IMR-90 (cell line): Measurements from ENCODE around the gene GNRH2. TPM values are rescaled to one million over a fixed set of nuclear protein-coding genes. Genes with fewer than 3 reads are reported as not detected.

Experiments
- ATAC-seq: fragments of 200-7000 bp; cut with Tn5 transposase; 2 replicates; pipeline ENCODE4 v1.9.1; 2020; ENCODE audit warnings: low read depth, mild to moderate bottlenecking, moderate library complexity
- BruUV-seq: library from RNA; stranded (reverse); fragments of 400-500 nt; replicated peaks from 2 replicates; lab custom pipeline; 2021; lab: Mats Ljungman, UMichigan
- CTCF ChIA-PET: fragments of 300-600 bp; formaldehyde crosslinking; extraction: SDS; loops from one replicate; lab custom pipeline; 2021; ENCODE audit warnings: antibody characterized with exemption; lab: Yijun Ruan, JAX
- POLR2A ChIA-PET: fragments of 300-600 bp; sonication (Branson Sonifier 250); formaldehyde crosslinking; loops from one replicate; lab custom pipeline; 2022; ENCODE audit warnings: antibody characterized with exemption; ENCODE audit not compliant: unreplicated experiment; lab: Charles Lee
- DNase-seq: peaks from one replicate; pipeline ENCODE4 v3.0.0; 2013
- H2AFZ ChIP-seq: replicated peaks from 2 replicates; pipeline ENCODE3; 2013; ENCODE audit warnings: low read length, mild to moderate bottlenecking; ENCODE audit not compliant: poor library complexity
- H2AK5ac ChIP-seq: 2 replicates; pipeline ENCODE4 v1.6.1; 2013; ENCODE audit warnings: low read depth, low read length, inconsistent platforms
- H2AK9ac ChIP-seq: replicated peaks from 2 replicates; pipeline ENCODE3; 2013; ENCODE audit warnings: mild to moderate bottlenecking, low read depth, low read length, moderate library complexity; ENCODE audit not compliant: poor library complexity
- H2BK120ac ChIP-seq: 2 replicates; pipeline ENCODE4 v1.6.1; 2013; ENCODE audit warnings: low read depth, low read length, inconsistent platforms
- H2BK15ac ChIP-seq: 3 replicates; pipeline ENCODE4 v1.6.1; 2013; ENCODE audit warnings: low read depth, low read length, inconsistent platforms
- H2BK20ac ChIP-seq: 2 replicates; pipeline ENCODE4 v1.6.1; 2013; ENCODE audit warnings: low read depth, mild to moderate bottlenecking, inconsistent platforms, low read length, moderate library complexity
- H2BK5ac ChIP-seq: 2 replicates; pipeline ENCODE4 v1.6.1; 2013; ENCODE audit warnings: mild to moderate bottlenecking, low read depth, low read length, inconsistent platforms; ENCODE audit not compliant: poor library complexity, severe bottlenecking
- H3K14ac ChIP-seq: replicated peaks from 2 replicates; pipeline ENCODE4 v1.6.1; 2013; ENCODE audit warnings: low read depth, low read length, inconsistent platforms
- H3K18ac ChIP-seq: 2 replicates; pipeline ENCODE4 v1.6.1; 2013; ENCODE audit warnings: low read depth, low read length, control low read depth
- H3K23ac ChIP-seq: 2 replicates; pipeline ENCODE4 v1.6.1; 2013; ENCODE audit warnings: low read depth, low read length, inconsistent platforms
- H3K27ac ChIP-seq: 2 replicates; pipeline ENCODE4 v1.5.1; 2013; ENCODE audit warnings: mild to moderate bottlenecking, control low read depth, low read length; ENCODE audit not compliant: insufficient read depth
- H3K27me3 ChIP-seq: 2 replicates; pipeline ENCODE4 v1.6.1; 2013; ENCODE audit warnings: low read length; ENCODE audit not compliant: control insufficient read depth, insufficient read depth
- H3K36me3 ChIP-seq: 2 replicates; pipeline ENCODE4 v1.6.1; 2013; ENCODE audit warnings: low read length, mixed read lengths; ENCODE audit not compliant: control insufficient read depth, insufficient read depth
- H3K4ac ChIP-seq: 2 replicates; pipeline ENCODE4 v1.6.1; 2013; ENCODE audit warnings: low read depth, low read length, inconsistent platforms
- H3K4me1 ChIP-seq: 2 replicates; pipeline ENCODE4 v1.6.1; 2013; ENCODE audit warnings: low read length, mixed read lengths; ENCODE audit not compliant: control insufficient read depth, insufficient read depth
- H3K4me2 ChIP-seq: 2 replicates; pipeline ENCODE4 v1.6.1; 2013; ENCODE audit warnings: low read depth, mild to moderate bottlenecking, control low read depth, low read length, moderate library complexity
- H3K4me3 ChIP-seq: 2 replicates; pipeline ENCODE4 v1.5.1; 2013; ENCODE audit warnings: low read depth, mild to moderate bottlenecking, control low read depth, low read length, moderate library complexity; ENCODE audit not compliant: insufficient read depth
- H3K56ac ChIP-seq: 2 replicates; pipeline ENCODE4 v1.6.1; 2013; ENCODE audit warnings: low read length, inconsistent platforms; ENCODE audit not compliant: insufficient read depth; ENCODE audit errors: extremely low read depth
- H3K79me1 ChIP-seq, 2 experiments: 2 replicates each; pipeline ENCODE4 v1.6.1; 2013; ENCODE audit warnings: low read length in 2 of 2, inconsistent platforms in 1 of 2, low read depth in 1 of 2
- H3K9ac ChIP-seq: 2 replicates; pipeline ENCODE4 v1.6.1; 2013; ENCODE audit warnings: low read depth, low read length, control low read depth
- H3K9me1 ChIP-seq: 2 replicates; pipeline ENCODE4 v1.6.1; 2013; ENCODE audit warnings: low read length, inconsistent platforms; ENCODE audit not compliant: insufficient read depth
- H3K9me3 ChIP-seq: 2 replicates; pipeline ENCODE4 v1.6.1; 2013; ENCODE audit warnings: low read length; ENCODE audit not compliant: control insufficient read depth, insufficient read depth
- H4K20me1 ChIP-seq: 2 replicates; pipeline ENCODE4 v1.6.1; 2013; ENCODE audit warnings: low read length, inconsistent platforms; ENCODE audit not compliant: insufficient read depth
- H4K5ac ChIP-seq: 2 replicates; pipeline ENCODE4 v1.6.1; 2013; ENCODE audit warnings: mild to moderate bottlenecking, low read depth, low read length, control low read depth
- H4K8ac ChIP-seq, 2 experiments: 2 replicates each; pipeline ENCODE4 v1.6.1; 2013; ENCODE audit warnings: low read depth in 2 of 2, low read length in 2 of 2, control low read depth in 1 of 2, inconsistent platforms in 1 of 2
- H4K91ac ChIP-seq: 2 replicates; pipeline ENCODE4 v1.6.1; 2013; ENCODE audit warnings: low read depth, low read length, inconsistent platforms; ENCODE audit not compliant: insufficient read depth
- BHLHE40 ChIP-seq: fragments of 150-350 bp; IDR thresholded peaks from 2 replicates; pipeline ENCODE4 v1.6.1; 2016; ENCODE audit warnings: mild to moderate bottlenecking, low read depth, low read length
- CEBPB ChIP-seq: IDR thresholded peaks from 2 replicates; pipeline ENCODE4 v1.6.1; 2012; ENCODE audit warnings: low read depth, low read length, improper control_type of control experiment
- CHD1 ChIP-seq: IDR thresholded peaks from 2 replicates; pipeline ENCODE4 v1.6.1; 2012; ENCODE audit warnings: low read depth, low read length, improper control_type of control experiment
- CTCF ChIP-seq: conservative IDR thresholded peaks from 2 replicates; pipeline ENCODE4 v1.5.1; 2012; ENCODE audit warnings: mild to moderate bottlenecking, low read depth, low read length, improper control_type of control experiment
- ELK1 ChIP-seq: fragments of 150-350 bp; IDR thresholded peaks from 2 replicates; pipeline ENCODE4 v1.6.1; 2016; ENCODE audit warnings: low read depth, mild to moderate bottlenecking, low read length, moderate library complexity, borderline replicate concordance
- FOS ChIP-seq: fragments of 150-350 bp; IDR thresholded peaks from 2 replicates; pipeline ENCODE4 v1.6.1; 2016; ENCODE audit warnings: low read depth, low read length
- MAFK ChIP-seq: IDR thresholded peaks from 2 replicates; pipeline ENCODE4 v1.6.1; 2012; ENCODE audit warnings: low read depth, low read length, improper control_type of control experiment
- MAZ ChIP-seq: IDR thresholded peaks from 2 replicates; pipeline ENCODE4 v1.6.1; 2012; ENCODE audit warnings: low read depth, mild to moderate bottlenecking, low read length, improper control_type of control experiment, moderate library complexity, borderline replicate concordance
- MXI1 ChIP-seq: IDR thresholded peaks from 2 replicates; pipeline ENCODE4 v1.6.1; 2012; ENCODE audit warnings: low read depth, mild to moderate bottlenecking, low read length, moderate library complexity, borderline replicate concordance
- NFE2L2 ChIP-seq: fragments of 150-350 bp; IDR thresholded peaks from 2 replicates; pipeline ENCODE4 v1.6.1; 2016; ENCODE audit warnings: low read depth, mild to moderate bottlenecking, low read length
- POLR2A ChIP-seq: IDR thresholded peaks from 2 replicates; pipeline ENCODE4 v1.6.1; 2012; ENCODE audit warnings: mild to moderate bottlenecking, low read depth, low read length
- RAD21 ChIP-seq: IDR thresholded peaks from 2 replicates; pipeline ENCODE4 v1.6.1; 2012; ENCODE audit warnings: low read length, improper control_type of control experiment
- RCOR1 ChIP-seq: IDR thresholded peaks from 2 replicates; pipeline ENCODE4 v1.6.1; 2012; ENCODE audit warnings: mild to moderate bottlenecking, low read length, improper control_type of control experiment; ENCODE audit not compliant: insufficient replicate concordance
- RFX5 ChIP-seq: IDR thresholded peaks from 2 replicates; pipeline ENCODE4 v1.8.0; 2012; ENCODE audit warnings: low read depth, mild to moderate bottlenecking, low read length, moderate library complexity
- SMC3 ChIP-seq: fragments of 150-350 bp; IDR thresholded peaks from 2 replicates; pipeline ENCODE4 v1.6.1; 2016; ENCODE audit warnings: low read depth, mild to moderate bottlenecking, antibody characterized with exemption, low read length, moderate library complexity
- USF2 ChIP-seq: fragments of 150-350 bp; IDR thresholded peaks from 2 replicates; pipeline ENCODE4 v1.6.1; 2017; ENCODE audit warnings: mild to moderate bottlenecking, antibody characterized with exemption, low read length, low read depth
- WGBS, 2 experiments: methylation state at CpG; one replicate each; pipeline versions ENCODE4 v1.1.5 to v1.1.7; 2013; ENCODE audit warnings: missing lambda C conversion rate in 2 of 2; ENCODE audit not compliant: insufficient read length in 1 of 2; ENCODE audit errors: extremely low coverage in 2 of 2; 5-methylcytosine and 5-hydroxymethylcytosine counted together
- dilution Hi-C: fragments of 300-500 bp; cut with HindIII; formaldehyde crosslinking; loops from one replicate; pipeline ENCODE4 v1.14.3; 2018; ENCODE audit warnings: low sequenced_read_pairs; ENCODE audit not compliant: unreplicated experiment
- in situ Hi-C: fragments of 300-500 bp; cut with MboI; formaldehyde crosslinking; loops from 3 replicates; pipeline ENCODE4 v1.14.3; 2019; ENCODE audit warnings: low sequenced_read_pairs, inconsistent platforms, mixed read lengths
- intact Hi-C: fragments of 100-400 bp; cut with micrococcal nuclease; formaldehyde crosslinking; loops from 2 replicates; pipeline ENCODE4 v1.10.0; 2022
- polyA plus RNA-seq, 3 experiments: library from polyadenylated mRNA; depleted of rRNA; stranded (reverse); fragments of >200 nt; gene quantifications; 2 replicates each; pipeline ENCODE4 v1.2.3, GENCODE V29; 2012; ENCODE audit warnings: low replicate concordance in 1 of 3
- total RNA-seq: library from RNA; depleted of rRNA; stranded (reverse); fragments of >200 nt; gene quantifications from 2 replicates; pipeline ENCODE4 v1.2.3, GENCODE V29; 2012

The GNRH2 gene
- total and polyA plus RNA-seq, 2 of the 4 experiments (the other 2 are of a cell fraction): 0.18 to 0.21 TPM

- DNase-seq (no peak), ATAC-seq (no peak)
- WGBS, 2 experiments: 100% methylated on average over 1 of the region's 4 CpGs; no CpG with 5 or more reads in 1 of the 2 experiments
- Histone ChIP-seq H3K23ac (no peak overlapping the region), H2BK20ac (no peak overlapping the region), H3K36me3 (no peaks in the 10 kb centered on the region), H3K56ac (no peak overlapping the region), H3K4me3 (no peak overlapping the region), H3K18ac (no peak overlapping the region), H4K20me1 (no peaks in the 10 kb centered on the region), H2BK120ac (no peak overlapping the region), H3K9me1 (peaks cover 2% of the 10 kb centered on the region; the same call in 1 of the 2 replicates), H3K27me3 (peaks cover 42% of the 10 kb centered on the region), H4K8ac (no peak overlapping the region), H4K91ac (no peak overlapping the region), H3K4me1 (no peaks in the 10 kb centered on the region; the same call in 1 of the 2 replicates), H3K9ac (no peak overlapping the region), H3K79me1 (no peaks in the 10 kb centered on the region), H3K9me3 (no peaks in the 10 kb centered on the region; the same call in 1 of the 2 replicates), H2AK5ac (no peak overlapping the region), H2AK9ac (no peak overlapping the region), H2BK15ac (no peak overlapping the region), H4K5ac (no peak overlapping the region), H3K27ac (no peak overlapping the region), H2AFZ (no peak overlapping the region), H2BK5ac (no peak overlapping the region), H3K14ac (no peak overlapping the region), H3K4ac (no peak overlapping the region), H3K4me2 (no peak overlapping the region)
- TF ChIP-seq RCOR1: no peak
- TF ChIP-seq ELK1: no peak
- TF ChIP-seq MAFK: no peak
- TF ChIP-seq RAD21: no peak
- no peak for TF ChIP-seq POLR2A
- no peak for TF ChIP-seq MAZ
- no peak for TF ChIP-seq SMC3
- TF ChIP-seq MXI1: no peak
- no peak for TF ChIP-seq CEBPB
- TF ChIP-seq BHLHE40: no peak
- TF ChIP-seq RFX5: no peak
- no peak for TF ChIP-seq USF2
- TF ChIP-seq CHD1: no peak
- TF ChIP-seq FOS: no peak
- no peak for TF ChIP-seq NFE2L2
- TF ChIP-seq CTCF: no peak
- BruUV-seq: no TSS peak
- CTCF ChIA-PET: interaction anchor here (0.7 to 1.0 kb wide), 2 partner anchors 26 to 34 kb away, joined by 3 to 4 read pairs; partner anchors contain the start of gene GNRH2
- dilution Hi-C loops (no loop called here), intact Hi-C loops (loop anchor here (1.0 kb wide), 1 partner anchor 23 kb away; no protein-coding TSS in a partner anchor), in situ Hi-C loops (no loop called here)
- POLR2A ChIA-PET: interaction anchor here (0.5 kb wide), 1 partner anchor 32 kb away, joined by 3 read pairs; no protein-coding TSS in a partner anchor
Measured at GRCh38 chr20:3077618-3078134, 34.3 kb downstream of the GNRH2 start.
